ENCODE results near the gene RPS16.
"Not testable (repeated sequence)": the region's sequence is repeated elsewhere in the genome, so short reads cannot be mapped to it uniquely, and the experiment has no call there.

RPS16 gene

DNA sequence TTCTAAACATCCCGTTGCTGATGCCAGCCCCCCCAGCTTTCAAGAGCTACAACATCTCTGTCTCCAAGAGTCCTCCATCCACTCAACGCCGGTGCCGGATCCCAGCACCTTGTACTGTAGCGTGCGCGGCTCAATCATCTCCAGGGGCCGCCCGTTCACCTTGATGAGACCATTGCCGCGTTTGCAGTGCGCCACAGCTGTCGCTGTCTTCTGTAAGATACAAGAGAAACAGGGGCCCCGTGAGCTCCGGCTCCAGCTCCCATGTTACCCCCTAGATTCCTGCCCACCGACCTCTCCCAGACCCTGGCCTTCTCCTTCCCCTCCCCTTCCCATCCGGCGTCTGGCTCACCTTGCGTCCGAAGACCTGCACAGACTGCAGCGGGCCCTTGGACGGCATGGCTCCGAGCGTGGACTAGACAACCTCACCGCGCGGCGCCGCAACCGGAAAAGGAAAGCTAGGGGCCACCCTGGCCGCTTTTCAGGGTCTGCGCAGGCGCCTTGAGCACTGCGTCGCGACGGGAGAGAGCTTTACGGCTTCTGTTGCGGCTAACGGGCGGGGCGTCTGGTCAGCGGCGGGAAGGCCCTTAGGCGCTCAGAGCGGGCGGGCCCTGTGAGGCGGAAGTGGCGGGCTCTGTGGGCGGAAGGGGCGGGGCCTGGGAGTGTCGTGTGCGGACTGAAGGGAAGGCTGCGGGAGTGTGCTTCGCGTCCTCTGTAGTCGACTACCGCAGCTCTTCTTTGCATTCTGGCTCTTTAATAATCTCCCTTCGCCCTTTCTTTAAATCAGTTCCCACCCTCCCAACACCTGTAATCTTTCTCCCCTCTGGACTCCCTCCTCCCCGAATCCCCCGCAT lies at the start of gene RPS16:
RPS16 (minus strand) TSS at position 451 of the 851 bp plus-strand sequence; CDS start at position 397, 54 bp downstream.
- TF ChIP-seq, protein P1, sequence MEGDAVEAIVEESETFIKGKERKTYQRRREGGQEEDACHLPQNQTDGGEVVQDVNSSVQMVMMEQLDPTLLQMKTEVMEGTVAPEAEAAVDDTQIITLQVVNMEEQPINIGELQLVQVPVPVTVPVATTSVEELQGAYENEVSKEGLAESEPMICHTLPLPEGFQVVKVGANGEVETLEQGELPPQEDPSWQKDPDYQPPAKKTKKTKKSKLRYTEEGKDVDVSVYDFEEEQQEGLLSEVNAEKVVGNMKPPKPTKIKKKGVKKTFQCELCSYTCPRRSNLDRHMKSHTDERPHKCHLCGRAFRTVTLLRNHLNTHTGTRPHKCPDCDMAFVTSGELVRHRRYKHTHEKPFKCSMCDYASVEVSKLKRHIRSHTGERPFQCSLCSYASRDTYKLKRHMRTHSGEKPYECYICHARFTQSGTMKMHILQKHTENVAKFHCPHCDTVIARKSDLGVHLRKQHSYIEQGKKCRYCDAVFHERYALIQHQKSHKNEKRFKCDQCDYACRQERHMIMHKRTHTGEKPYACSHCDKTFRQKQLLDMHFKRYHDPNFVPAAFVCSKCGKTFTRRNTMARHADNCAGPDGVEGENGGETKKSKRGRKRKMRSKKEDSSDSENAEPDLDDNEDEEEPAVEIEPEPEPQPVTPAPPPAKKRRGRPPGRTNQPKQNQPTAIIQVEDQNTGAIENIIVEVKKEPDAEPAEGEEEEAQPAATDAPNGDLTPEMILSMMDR (IDR thresholded peaks at IDR 0.05; ENCODE audit: insufficient read depth, low read depth, low read length, missing control alignments), result no peak
- peak; percentile 98 for DNase-seq (ENCODE audit: low read depth)
- H3K4me3 ChIP-seq (ENCODE audit: low read length), result peak within 1 kb of the TSS; percentile 99

DNA sequence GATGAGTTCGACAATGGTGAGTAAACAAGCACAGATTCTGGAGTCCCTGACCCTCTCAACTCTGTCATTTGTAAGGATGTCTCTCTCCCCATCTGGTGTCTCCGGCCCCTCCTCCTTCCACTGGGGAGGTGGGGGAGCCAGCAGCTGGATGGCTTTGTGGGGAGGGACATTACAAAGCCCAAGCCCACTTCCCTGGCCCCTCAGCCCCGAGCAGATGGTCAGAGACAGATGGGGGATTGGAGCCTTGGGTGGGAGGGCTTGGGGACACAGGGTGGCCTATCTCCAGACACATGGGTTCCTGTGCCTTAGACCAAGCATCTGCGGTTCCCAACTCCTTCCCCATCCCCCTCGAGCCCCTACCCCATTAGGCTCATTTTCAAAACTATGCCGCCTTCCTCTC lies 47.4 kb upstream of the RPS16 start:
- DNase-seq (ENCODE audit: low read depth), result no peak
- no peak overlapping the region for H3K4me3 ChIP-seq (ENCODE audit: low read length)
- TF ChIP-seq, protein P1 (IDR thresholded peaks at IDR 0.05; ENCODE audit: insufficient read depth, low read depth, low read length, missing control alignments), result no peak

DNA sequence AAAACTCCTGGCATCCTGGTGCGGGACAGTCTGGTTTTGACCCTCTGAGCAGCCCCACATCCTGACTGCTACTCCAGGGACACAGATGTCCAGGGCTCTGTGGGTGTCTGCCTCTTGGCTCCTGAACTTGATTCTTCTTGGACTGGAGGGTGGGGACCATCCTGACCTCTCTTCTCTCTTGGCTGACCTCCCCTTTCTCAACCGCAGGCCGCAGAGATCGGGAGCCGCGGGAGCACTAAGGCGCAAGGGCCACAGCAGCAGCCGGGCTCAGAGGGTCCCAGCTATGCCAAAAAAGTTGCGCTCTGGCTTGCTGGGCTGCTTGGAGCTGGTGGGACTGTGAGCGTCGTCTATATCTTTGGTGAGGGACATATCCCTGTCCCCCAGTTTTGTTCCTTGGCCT lies 45.9 kb upstream of the RPS16 start:
- no peak for DNase-seq (ENCODE audit: low read depth)
- H3K4me3 ChIP-seq (ENCODE audit: low read length), result peak overlapping the region; percentile 98
- TF ChIP-seq, protein P1 (IDR thresholded peaks at IDR 0.05; ENCODE audit: insufficient read depth, low read depth, low read length, missing control alignments), result no peak

DNA sequence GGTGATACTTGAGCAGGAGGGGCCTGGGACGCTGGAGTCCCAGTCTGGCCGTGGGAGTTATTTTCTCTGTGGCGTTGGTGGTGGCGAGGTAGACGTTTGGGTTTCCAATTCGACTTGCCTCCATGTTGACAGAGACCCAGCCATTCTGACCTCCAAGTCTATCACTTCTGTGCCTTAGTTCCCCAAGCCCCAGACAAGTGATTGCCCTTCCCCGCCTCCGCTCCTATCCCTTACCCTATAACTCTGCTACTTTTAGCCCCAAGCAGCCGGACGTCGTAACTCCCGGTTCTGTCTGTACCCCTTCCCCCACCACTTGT lies 45.4 kb upstream of the RPS16 start:
- TF ChIP-seq, protein P1 (IDR thresholded peaks at IDR 0.05; ENCODE audit: insufficient read depth, low read depth, low read length, missing control alignments), result no peak

DNA sequence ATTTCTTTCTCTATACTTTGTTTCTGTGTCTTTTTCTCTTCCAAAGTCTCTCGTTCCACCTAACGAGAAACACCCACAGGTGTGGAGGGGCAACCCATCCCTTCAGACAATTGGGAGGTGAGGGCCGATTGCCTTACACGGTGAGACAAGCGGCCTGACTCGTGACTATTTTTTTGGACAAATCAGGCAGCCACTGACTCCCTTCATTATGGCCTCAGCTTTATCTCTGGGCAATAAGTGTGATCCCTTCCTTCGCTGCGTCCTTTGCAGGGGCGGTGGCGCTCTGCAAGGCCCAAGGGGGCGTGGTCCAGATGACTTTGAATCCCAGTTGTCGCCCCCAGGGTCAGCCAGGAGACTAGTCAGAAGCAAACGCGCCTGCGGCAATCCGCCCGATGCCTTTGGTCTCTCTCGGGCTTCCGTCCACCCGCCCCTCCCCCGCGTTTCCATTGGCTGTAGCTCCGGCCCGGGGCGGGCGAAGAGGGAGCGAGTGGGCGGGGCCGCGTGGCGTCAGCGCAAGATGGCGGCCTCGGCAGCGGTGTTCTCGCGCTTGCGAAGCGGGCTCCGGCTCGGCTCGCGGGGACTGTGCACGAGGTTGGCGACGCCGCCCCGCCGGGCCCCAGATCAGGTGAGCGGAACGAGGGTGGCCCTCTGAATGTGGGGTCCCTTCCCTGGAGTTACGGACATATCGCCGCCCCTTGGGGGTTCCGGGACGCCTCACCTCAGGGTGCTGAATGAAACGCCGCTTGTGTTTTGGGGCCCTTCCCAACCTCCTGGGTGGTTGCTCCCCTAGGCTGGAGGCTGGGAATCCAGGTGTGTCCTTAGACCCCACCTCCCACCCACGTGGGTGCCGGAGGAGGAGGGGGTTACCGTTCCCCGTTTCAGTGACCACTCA lies 44.8 kb upstream of the RPS16 start, which contains the start of gene TIMM50:
TIMM50 (plus strand) TSS at position 502 of the 892 bp plus-strand sequence; CDS start at position 518, 16 bp downstream.
- peak; percentile 96 for DNase-seq (ENCODE audit: low read depth)
- TF ChIP-seq, protein P1 (IDR thresholded peaks at IDR 0.05; ENCODE audit: insufficient read depth, low read depth, low read length, missing control alignments), result no peak
- peak within 1 kb of the TSS; percentile 98 for H3K4me3 ChIP-seq (ENCODE audit: low read length)

More for the DNA sequence above, 45.4 kb upstream of the RPS16 start:
- no peak for DNase-seq (ENCODE audit: low read depth)
- H3K4me3 ChIP-seq (ENCODE audit: low read length), result peak overlapping the region; percentile 98

DNA sequence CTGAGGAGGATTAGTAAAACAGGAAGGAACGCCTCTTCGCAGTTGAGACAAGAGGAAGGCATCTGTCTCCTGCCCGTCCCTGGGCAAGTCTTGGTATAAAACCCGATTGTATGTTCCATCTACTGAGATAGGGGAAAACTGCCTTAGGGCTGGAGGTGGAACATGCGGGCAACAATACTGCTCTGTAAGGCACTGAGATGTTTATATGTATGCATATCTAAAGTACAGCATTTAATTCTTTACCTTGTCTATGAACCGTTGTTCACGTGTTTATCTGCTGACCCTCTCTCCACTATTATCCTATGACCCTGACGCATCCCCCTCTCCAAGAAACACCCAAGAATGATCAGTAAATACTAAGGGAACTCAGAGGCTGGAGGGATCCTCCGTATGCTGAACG lies 44.2 kb upstream of the RPS16 start:
- TF ChIP-seq, protein P1 (IDR thresholded peaks at IDR 0.05; ENCODE audit: insufficient read depth, low read depth, low read length, missing control alignments), result no peak
- DNase-seq (ENCODE audit: low read depth), result no peak
- H3K4me3 ChIP-seq (ENCODE audit: low read length), result peak overlapping the region; percentile 98

DNA sequence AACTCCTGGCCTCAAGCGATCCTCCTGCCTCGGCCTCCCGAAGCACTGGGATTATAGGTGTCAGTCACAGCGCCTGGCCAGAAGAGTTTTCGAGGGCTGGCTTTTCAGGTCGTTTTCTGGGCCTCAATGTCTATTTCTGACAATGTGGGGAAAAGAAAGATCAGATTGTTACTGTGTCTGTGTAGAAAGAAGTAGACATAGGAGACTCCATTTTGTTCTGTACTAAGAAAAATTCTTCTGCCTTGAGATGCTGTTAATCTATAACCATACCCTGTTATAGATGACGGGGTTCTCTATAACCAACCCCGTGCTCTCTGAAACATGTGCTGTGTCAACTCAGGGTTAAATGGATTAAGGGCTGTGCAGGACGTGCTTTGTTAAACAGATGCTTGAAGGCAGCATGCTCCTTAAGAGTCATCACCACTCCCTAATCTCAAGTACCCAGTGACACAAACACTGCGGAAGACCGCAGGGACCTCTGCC lies 43.6 kb upstream of the RPS16 start:
- DNase-seq (ENCODE audit: low read depth); H3K4me3 ChIP-seq (ENCODE audit: low read length): not testable (repeated sequence)

Measured in epithelial cell of esophagus (primary cell).